GM12878 (cell line): Measurements from ENCODE around the gene WNT8A. TPM values are rescaled to one million over a fixed set of nuclear protein-coding genes. Genes with fewer than 3 reads are reported as not detected.

Experiments
- ATAC-seq: fragments of 200-7000 bp; cut with Tn5 transposase; 3 replicates; pipeline ENCODE4 v1.9.1; 2020; ENCODE audit warnings: mild to moderate bottlenecking, moderate library complexity
- BruUV-seq: library from RNA; stranded (reverse); fragments of 400-500 nt; replicated peaks from 2 replicates; lab custom pipeline; 2021; lab: Mats Ljungman, UMichigan
- CTCF ChIA-PET: fragments of 300-600 bp; sonication (Branson Sonifier 250); formaldehyde crosslinking; extraction: SDS; loops from one replicate; lab custom pipeline; 2021; ENCODE audit warnings: inconsistent platforms; lab: Yijun Ruan, JAX
- POLR2A ChIA-PET: fragments of 350-600 bp; formaldehyde crosslinking; extraction: SDS; loops from one replicate; lab custom pipeline; 2021; ENCODE audit warnings: inconsistent platforms; lab: Charles Lee
- RAD21 ChIA-PET: fragments of 300-600 bp; sonication (Branson Sonifier 250); formaldehyde crosslinking; loops from one replicate; lab custom pipeline; 2023; ENCODE audit warnings: antibody characterized with exemption; ENCODE audit not compliant: unreplicated experiment; lab: Charles Lee
- SMC1A ChIA-PET: fragments of 300-600 bp; sonication (Branson Sonifier 250); formaldehyde crosslinking; loops from one replicate; lab custom pipeline; 2023; ENCODE audit not compliant: unreplicated experiment, uncharacterized antibody; lab: Charles Lee
- DNase-seq: peaks from one replicate; pipeline ENCODE4 v3.0.0-alpha.2; 2011; ENCODE audit warnings: low read depth, low spot score
- FAIRE-seq: peaks from 3 replicates; lab custom pipeline; 2011; peaks lifted over from hg19 to GRCh38; lab: Jason Lieb, UNC
- H2AFZ ChIP-seq: 2 replicates; pipeline ENCODE4 v1.6.0; 2011; ENCODE audit warnings: low read depth, low read length, control low read depth; ENCODE audit not compliant: control insufficient read depth
- H3K27ac ChIP-seq: 2 replicates; pipeline ENCODE4 v1.5.1; 2011; ENCODE audit warnings: control low read depth; ENCODE audit not compliant: control insufficient read depth, insufficient read depth
- H3K27me3 ChIP-seq, 2 experiments: replicated peaks in 1 of 2; 2 replicates each; pipeline versions ENCODE4 v1.6.0 to v1.6.1; 2011; ENCODE audit warnings: low read length in 1 of 2; ENCODE audit not compliant: control insufficient read depth in 2 of 2, insufficient read depth in 2 of 2
- H3K36me3 ChIP-seq, 2 experiments: 2 replicates each; pipeline ENCODE4 v1.5.1; 2011; ENCODE audit warnings: low read length in 1 of 2; ENCODE audit not compliant: control insufficient read depth in 2 of 2, insufficient read depth in 2 of 2
- H3K4me1 ChIP-seq: 2 replicates; pipeline ENCODE4 v1.6.1; 2011; ENCODE audit warnings: mild to moderate bottlenecking, low read length, moderate library complexity, mixed read lengths; ENCODE audit not compliant: control insufficient read depth, insufficient read depth
- H3K4me2 ChIP-seq: 2 replicates; pipeline ENCODE4 v1.6.0; 2011; ENCODE audit warnings: control low read depth; ENCODE audit not compliant: control insufficient read depth, insufficient read depth
- H3K4me3 ChIP-seq: fragments of 200-600 bp; sonication (generic); 2 replicates; pipeline ENCODE4 v1.5.1; 2016
- H3K79me2 ChIP-seq: 2 replicates; pipeline ENCODE4 v1.6.0; 2011; ENCODE audit warnings: low read length; ENCODE audit not compliant: control insufficient read depth, insufficient read depth
- H3K9ac ChIP-seq: 2 replicates; pipeline ENCODE4 v1.8.0; 2011; ENCODE audit warnings: low read length, control low read depth, mixed read lengths; ENCODE audit not compliant: control insufficient read depth, insufficient read depth
- H3K9me3 ChIP-seq: replicated peaks from 3 replicates; pipeline ENCODE4 v1.5.1; 2011; ENCODE audit warnings: mild to moderate bottlenecking, low read length; ENCODE audit not compliant: control insufficient read depth, insufficient read depth
- H4K20me1 ChIP-seq: 2 replicates; pipeline ENCODE4 v1.6.0; 2011; ENCODE audit not compliant: control insufficient read depth, insufficient read depth
- CBX3 ChIP-seq: fragments of 200-600 bp; sonication (generic); IDR thresholded peaks from 2 replicates; pipeline ENCODE4 v1.6.1; 2016; ENCODE audit warnings: low read depth, borderline replicate concordance
- CTCF ChIP-seq, 3 experiments: IDR thresholded peaks in 2 of 3; conservative IDR thresholded peaks in 1 of 3; 2 replicates each; pipeline ENCODE4 v1.5.1; 2011; ENCODE audit warnings: low read depth in 3 of 3, low read length in 3 of 3, mild to moderate bottlenecking in 3 of 3, control low read depth in 2 of 3, moderate library complexity in 2 of 3, inconsistent platforms in 1 of 3, mixed read lengths in 1 of 3; ENCODE audit not compliant: control insufficient read depth in 2 of 3, insufficient read depth in 1 of 3; ENCODE audit errors: extremely low read depth in 1 of 3
- NFXL1 ChIP-seq: fragments of 450-650 bp; IDR thresholded peaks from 2 replicates; pipeline ENCODE4 v1.6.1; 2017; ENCODE audit warnings: antibody characterized with exemption, mild to moderate bottlenecking, borderline replicate concordance
- RAD21 ChIP-seq: IDR thresholded peaks from 2 replicates; pipeline ENCODE4 v1.6.1; 2011; ENCODE audit warnings: mild to moderate bottlenecking, low read depth, low read length, moderate library complexity; ENCODE audit not compliant: insufficient read depth
- SIX5 ChIP-seq: IDR thresholded peaks from 2 replicates; pipeline ENCODE4 v1.6.1; 2011; ENCODE audit warnings: mild to moderate bottlenecking, low read depth, low read length, moderate library complexity; ENCODE audit not compliant: severe bottlenecking
- SMC3 ChIP-seq: IDR thresholded peaks from 2 replicates; pipeline ENCODE4 v1.6.1; 2011; ENCODE audit warnings: low read length, improper control_type of control experiment, borderline replicate concordance
- TAF1 ChIP-seq: IDR thresholded peaks from 2 replicates; pipeline ENCODE4 v1.6.1; 2011; ENCODE audit warnings: mild to moderate bottlenecking, low read depth, low read length, borderline replicate concordance
- WGBS: methylation state at CpG from one replicate; pipeline ENCODE4 v1.1.6; 2016; ENCODE audit warnings: low lambda C conversion rate; ENCODE audit not compliant: insufficient replicate concordance, insufficient coverage; ENCODE audit errors: missing lambda C conversion rate; 5-methylcytosine and 5-hydroxymethylcytosine counted together
- in situ Hi-C: fragments of 300-500 bp; cut with MboI; formaldehyde crosslinking; loops from 9 replicates; pipeline ENCODE4 v1.14.3; 2018; ENCODE audit warnings: mixed read lengths
- intact Hi-C: fragments of 100-400 bp; cut with micrococcal nuclease; formaldehyde crosslinking; loops from one replicate; pipeline ENCODE4 v1.14.2; 2022; ENCODE audit not compliant: unreplicated experiment
- polyA plus RNA-seq, 11 experiments: library from polyadenylated mRNA; depleted of rRNA in 4 of 11; unstranded in 6 of 11; stranded (reverse) in 5 of 11; fragments of >200 nt; fragmentation: Nextera tagmentation in 4 of 11; fragmentation: Illumina TruSeq in 1 of 11; extraction: Ambion mirVana in 4 of 11; extraction: Trizol in 1 of 11; gene quantifications; 1 replicate in 1 of 11; 2 replicates in 10 of 11; pipeline versions ENCODE4 v1.2.1 to v1.2.3, GENCODE V29; 2011 to 2016; ENCODE audit warnings: inconsistent platforms in 2 of 11, missing spikeins in 2 of 11, low read depth in 1 of 11
- total RNA-seq, 4 experiments: library from RNA; depleted of rRNA in 3 of 4; stranded (reverse); fragments of >200 nt in 3 of 4; fragmentation: Illumina TruSeq in 1 of 4; extraction: Trizol in 1 of 4; gene quantifications; 2 replicates each; pipeline versions ENCODE4 v1.2.1 to v1.2.3, GENCODE V29; 2013 to 2021

Gene WNT8A
- total and polyA plus RNA-seq, 10 of the 15 experiments (the other 5 are each of a cell fraction or from before 2014, with no cell fraction given), result not detected

DNA sequence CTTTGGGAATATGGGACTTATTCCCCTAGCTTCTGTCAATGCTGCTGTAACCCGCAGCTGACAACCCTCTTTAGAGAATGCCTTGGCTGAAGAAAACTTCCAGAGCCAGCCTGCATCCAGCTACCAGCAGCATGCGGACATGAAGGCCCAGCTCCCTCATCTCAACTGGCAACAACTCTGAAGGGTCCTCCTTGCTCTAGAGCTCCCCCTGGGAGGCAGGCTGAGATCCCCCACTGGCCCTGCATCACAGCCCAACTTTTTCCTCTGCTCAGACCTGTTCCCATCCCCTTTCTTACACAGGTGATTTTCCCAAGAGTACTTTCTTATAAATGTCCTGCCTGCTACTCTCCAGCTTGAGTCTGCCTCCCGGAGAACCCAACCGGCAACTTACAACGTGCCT lies 18.7 kb upstream of the WNT8A start:
- SMC1A ChIA-PET, result interaction anchor here (0.7 to 9.8 kb wide), 9 partner anchors 11 to 410 kb away, joined by 3 to 207 read pairs (median 3); partner anchors contain the start of gene FAM13B
- POLR2A ChIA-PET, result interaction anchor here (0.6 kb wide), 1 partner anchor 64 kb away, joined by 6 read pairs; no protein-coding TSS in a partner anchor
- no peaks in the 10 kb centered on the region for H3K4me1 ChIP-seq
- WGBS, result 94% methylated on average over 5 of the region's 5 CpGs
- H4K20me1 ChIP-seq, result no peaks in the 10 kb centered on the region
- no peak overlapping the region for H3K9ac ChIP-seq
- H3K9me3 ChIP-seq, result no peaks in the 10 kb centered on the region
- no peak overlapping the region for H3K4me2 ChIP-seq
- no peak for FAIRE-seq
- intact Hi-C loops, result loop anchor here (5.0 kb wide), 1 partner anchor 438 kb away; no protein-coding TSS in a partner anchor
- H3K27me3 ChIP-seq, result no peaks in the 10 kb centered on the region
- no peak for DNase-seq
- RAD21 ChIA-PET, result interaction anchor here (0.9 to 6.3 kb wide), 8 partner anchors 9 to 286 kb away, joined by 3 to 34 read pairs (median 6); partner anchors contain the start of gene FAM13B
- H3K4me3 ChIP-seq, result no peak overlapping the region
- H3K36me3 ChIP-seq, result no peaks in the 10 kb centered on the region
- peak; percentile 66 for ATAC-seq
- H2AFZ ChIP-seq, result no peak overlapping the region
- no peaks in the 10 kb centered on the region for H3K79me2 ChIP-seq
- TF ChIP-seq RAD21, result peak; percentile 33; the same call in 1 of the 2 replicates
- TF ChIP-seq SIX5, result no peak
- TF ChIP-seq SMC3, result peak; percentile 51
- peak; percentile 45 to 66 (median 45); a peak in 5 of 6 replicates for TF ChIP-seq CTCF (IDR thresholded peaks at IDR 0.05 in 2 of 3, conservative IDR thresholded peaks at IDR 0.05 in 1 of 3; ENCODE audit: control insufficient read depth in 2 of 3, extremely low read depth in 1 of 3, insufficient read depth in 1 of 3, low read depth in 3 of 3, low read length in 3 of 3)
- no peak for TF ChIP-seq TAF1
- TF ChIP-seq NFXL1, result no peak
- no peak for TF ChIP-seq CBX3
- BruUV-seq, result no TSS peak
- CTCF ChIA-PET, result interaction anchor here (0.6 to 10.9 kb wide), 15 partner anchors 9 to 439 kb away, joined by 3 to 398 read pairs (median 6); partner anchors contain the start of gene FAM13B
- in situ Hi-C loops, result loop anchor here (5.0 to 10.0 kb wide), 2 partner anchors 33 to 430 kb away; partner anchors contain the start of gene FAM13B
- H3K27ac ChIP-seq, result no peak overlapping the region
